Endometrial microvascular endothelial cells (primary cell): ENCODE measurements around the gene UST. TPM values are rescaled to one million over a fixed set of nuclear protein-coding genes. Genes with fewer than 3 reads are reported as not detected.

ENCODE experiments used
- in situ Hi-C: cut with HindIII; loops from 2 replicates; pipeline ENCODE4 v1.10.0; 2017; ENCODE audit warnings: low sequenced_read_pairs, low pct_unique_long_range_greater_than_20kb; ENCODE audit errors: inconsistent ontology term
- total RNA-seq: library from RNA; depleted of rRNA; stranded (reverse); fragments of >200 nt; gene quantifications from one replicate; pipeline ENCODE4 v1.2.3, GENCODE V29; 2015; ENCODE audit errors: inconsistent ontology term

Gene UST
- total RNA-seq, 1 donor from 2014 or later, result 0.09 TPM

GRCh38 chr6:148790817-148791216 lies 44.0 kb downstream of the UST start:
- in situ Hi-C loops, result no loop called here

- in situ Hi-C loops, result no loop called here
These were observed 44.5 kb downstream of the UST start for GRCh38 chr6:148791372-148791771.

GRCh38 chr6:148793721-148794120 lies 46.9 kb downstream of the UST start:
- in situ Hi-C loops, result no loop called here

DNA sequence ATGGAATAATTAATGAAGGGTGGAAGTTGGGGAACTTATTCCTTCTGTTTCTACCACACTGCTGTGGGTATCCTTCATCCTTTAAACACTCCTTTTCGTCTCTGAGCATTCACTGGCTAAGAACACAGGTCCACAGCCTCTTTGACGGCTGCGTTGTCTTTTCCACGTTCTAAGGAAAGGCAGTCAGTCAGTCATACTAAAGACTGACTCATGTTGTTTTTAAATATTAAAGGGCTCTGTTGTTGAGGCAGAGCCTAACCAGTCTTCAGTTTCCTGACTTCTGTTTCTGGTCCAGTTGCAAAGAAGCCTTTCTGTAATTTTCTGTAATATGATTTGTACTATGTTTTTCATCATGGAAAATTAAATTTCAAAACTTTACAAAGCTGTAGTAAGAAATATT lies 48.0 kb downstream of the UST start:
- in situ Hi-C loops, result no loop called here

DNA sequence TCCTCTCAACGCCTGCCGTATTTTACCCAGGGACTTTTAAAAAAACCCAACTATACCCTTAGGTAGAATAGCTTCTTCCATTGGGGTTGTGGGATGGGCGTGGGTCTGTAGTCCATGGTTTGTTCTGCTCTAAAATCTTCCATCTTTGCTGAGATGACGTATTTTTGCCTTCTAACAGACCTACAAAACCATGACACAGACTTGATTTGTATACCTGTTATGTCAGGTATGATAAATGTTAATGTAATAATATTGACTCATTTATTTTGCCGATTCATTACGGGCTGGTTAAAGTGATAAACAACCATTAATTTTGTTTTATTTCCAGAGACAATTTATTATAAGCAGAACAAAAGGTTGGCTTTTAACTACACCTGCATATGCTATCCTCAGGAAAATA lies 48.7 kb downstream of the UST start:
- in situ Hi-C loops, result no loop called here

DNA sequence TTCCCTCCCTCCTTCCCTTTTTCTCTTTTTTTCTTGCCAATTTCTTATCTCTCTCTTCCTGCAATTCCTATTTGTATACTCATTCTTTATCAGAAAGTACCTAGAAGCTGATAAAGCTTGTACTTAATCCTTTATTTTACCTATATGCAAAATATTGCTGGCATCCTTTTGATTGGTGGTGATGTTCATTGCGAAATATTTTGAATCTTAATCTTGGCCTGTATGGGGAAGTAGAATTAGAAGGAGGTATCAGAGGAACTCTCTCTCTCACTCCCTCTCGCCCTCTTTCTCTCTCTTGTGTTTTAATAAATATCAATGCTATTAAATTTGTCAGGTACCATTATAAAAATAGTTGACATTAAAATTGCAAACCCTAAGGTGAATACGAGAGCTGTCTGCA lies 52.8 kb downstream of the UST start:
- in situ Hi-C loops, result no loop called here

- in situ Hi-C loops, result no loop called here
These were observed 53.7 kb downstream of the UST start for GRCh38 chr6:148800536-148800935.

DNA sequence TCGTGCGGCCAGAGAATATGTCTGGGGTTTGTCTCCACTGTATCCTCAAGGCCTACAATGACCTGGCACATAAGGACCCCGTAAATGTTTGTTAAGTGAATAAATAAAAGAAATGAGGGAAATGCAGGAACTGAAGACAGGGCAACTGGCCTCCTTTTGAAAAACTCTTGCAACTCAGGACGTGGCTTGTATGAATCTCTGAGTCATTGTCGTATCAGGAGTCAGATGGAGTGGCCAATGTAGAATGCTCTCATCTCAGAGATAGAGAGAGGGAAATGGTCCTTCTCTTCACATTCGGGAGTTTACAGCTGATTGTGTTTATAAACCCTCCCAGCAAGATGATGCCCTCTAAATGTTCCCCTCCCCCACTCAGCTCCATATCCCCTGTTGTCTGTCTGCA lies 57.1 kb downstream of the UST start:
- in situ Hi-C loops, result no loop called here

- in situ Hi-C loops, result no loop called here
These were observed 58.9 kb downstream of the UST start for GRCh38 chr6:148805777-148806176.

GRCh38 chr6:148807784-148808183 lies 61.0 kb downstream of the UST start:
- in situ Hi-C loops, result no loop called here

GRCh38 chr6:148808786-148809304 lies 62.0 kb downstream of the UST start:
- in situ Hi-C loops, result no loop called here

DNA sequence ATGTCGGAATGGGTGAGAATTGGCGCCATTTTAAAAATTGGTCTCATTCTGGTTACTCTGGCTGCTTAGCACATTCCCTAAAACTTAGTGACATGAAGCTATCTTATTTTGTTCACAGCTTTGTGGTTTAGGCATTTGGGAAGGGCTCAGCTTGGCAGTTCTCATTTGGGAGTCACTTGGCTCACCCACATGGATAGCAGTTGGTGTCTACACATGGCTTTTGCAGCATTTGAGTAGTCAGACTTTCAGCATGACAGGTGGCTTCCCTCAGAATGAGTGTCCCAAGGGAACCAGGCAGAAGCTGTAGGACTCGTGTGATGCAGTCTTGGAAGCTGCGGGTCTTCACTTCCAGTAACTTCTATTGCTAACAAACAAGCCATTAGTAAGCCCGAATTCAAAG lies 64.6 kb downstream of the UST start:
- in situ Hi-C loops, result no loop called here

DNA sequence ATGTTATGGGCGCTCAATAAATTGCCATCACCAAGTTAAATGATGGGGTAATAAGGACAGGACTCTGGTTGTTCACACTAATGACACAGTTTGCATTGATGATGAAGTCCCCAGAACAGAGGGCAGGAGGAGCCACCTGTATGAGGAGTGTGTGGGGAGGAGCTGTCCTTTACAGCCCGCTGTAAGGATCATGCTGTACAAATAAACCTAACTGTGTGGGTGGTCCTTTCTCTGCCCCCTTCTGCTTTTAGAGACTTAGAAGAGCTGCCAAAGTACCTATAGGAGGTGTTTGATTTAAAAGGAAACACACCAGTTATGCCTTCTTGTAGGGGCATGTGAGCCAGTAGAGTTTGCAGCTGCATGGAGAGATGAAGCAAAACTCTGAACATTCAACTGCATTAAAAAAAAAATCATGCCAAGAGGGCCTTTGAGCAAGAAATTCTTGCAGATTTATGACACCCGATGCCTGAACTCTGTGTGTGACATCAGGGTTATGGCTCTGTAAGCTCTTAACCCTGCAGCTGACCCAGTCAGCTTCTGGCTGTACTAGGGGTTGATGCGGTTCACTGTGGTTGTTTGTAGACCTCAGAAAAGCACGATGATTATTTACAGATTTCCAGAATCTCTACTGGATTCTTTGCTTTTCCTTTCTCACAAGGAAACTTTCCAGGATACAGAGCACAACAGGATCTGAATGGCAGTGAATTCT lies 67.4 kb downstream of the UST start:
- in situ Hi-C loops, result no loop called here

DNA sequence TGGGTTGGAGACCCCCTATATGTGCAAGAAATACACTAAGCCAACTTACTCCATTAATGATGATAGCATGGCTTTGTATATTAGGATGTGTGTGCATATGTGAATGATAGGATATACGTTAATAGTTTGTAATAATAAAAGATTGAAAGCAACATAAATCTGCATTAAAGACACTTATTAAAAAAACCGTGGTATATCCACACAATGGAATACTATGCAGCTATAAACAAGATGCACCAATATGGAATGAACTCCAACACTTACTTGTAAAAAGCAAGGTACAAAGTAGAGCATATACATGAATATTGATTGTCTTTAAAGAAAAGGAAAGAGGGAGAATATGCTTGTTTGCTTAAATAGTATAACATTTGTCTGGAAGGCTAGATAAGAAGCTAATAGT lies 68.0 kb downstream of the UST start:
- in situ Hi-C loops, result no loop called here

DNA sequence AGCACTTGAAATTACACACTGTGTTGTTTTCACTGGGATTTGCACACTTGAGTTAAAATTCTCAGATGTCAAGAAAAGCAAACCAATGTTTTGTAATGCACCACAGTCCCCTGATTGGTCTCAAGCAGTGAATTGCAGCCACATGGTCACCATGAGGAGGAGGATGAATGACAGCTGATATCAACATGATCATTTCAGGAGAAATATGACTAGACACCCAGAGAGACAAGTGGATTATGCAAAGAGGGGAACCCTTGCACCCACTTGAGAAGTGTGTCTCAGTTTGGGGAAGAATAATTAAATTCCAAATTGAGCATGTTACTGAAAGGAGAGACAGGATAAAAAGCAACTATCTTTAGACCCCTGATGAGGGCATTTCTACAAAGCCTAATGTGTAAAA lies 69.3 kb downstream of the UST start:
- in situ Hi-C loops, result no loop called here

GRCh38 chr6:148817689-148818088 lies 70.9 kb downstream of the UST start:
- in situ Hi-C loops, result no loop called here

DNA sequence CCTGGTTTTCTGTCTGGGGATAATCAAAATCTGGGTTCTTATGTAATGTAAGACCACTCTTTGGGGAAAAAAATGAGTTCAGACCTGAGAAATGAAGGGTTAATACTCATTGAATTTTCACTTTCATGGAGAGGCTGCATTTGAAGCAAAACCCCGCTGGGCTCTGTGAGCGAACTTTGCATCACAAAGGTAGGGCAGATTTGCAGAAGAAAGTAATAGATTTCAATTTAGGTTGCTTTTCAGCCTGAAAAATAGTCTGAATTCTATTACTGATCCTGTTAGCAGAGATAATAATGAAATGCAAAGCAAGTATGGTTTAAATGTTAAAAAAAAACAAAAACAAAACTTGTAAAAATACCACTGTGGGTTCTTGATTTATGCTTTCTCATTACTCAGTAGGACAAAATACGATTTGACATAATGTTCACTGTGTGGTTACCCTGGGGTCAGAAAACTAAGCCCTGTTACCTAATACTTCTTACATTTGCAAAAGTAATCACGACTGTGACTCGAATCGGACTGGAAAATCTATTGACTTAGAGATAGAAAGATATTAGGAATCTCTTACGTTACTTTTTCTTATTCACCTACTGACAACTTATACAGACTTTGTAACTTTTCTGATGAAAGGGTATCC lies 72.2 kb downstream of the UST start:
- in situ Hi-C loops, result no loop called here

DNA sequence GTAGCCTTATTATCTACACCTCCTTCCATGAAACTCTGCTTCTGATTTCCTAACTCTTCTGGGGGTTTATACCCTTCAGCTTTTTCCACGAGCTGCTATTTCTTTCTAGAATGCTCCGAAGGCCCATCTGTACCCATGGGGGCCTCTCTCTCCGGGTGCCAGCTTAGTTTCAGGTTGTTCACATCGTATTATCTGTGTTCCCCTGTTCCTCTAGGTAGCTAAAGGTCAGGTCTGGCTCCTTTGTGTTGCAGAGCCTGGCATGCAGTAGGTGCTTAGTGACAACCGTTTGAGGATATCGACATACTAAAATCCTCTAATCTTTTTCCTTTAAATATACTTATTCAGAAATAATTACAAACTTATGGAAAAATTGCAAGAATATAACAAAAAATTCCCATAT lies 73.0 kb downstream of the UST start:
- in situ Hi-C loops, result no loop called here

DNA sequence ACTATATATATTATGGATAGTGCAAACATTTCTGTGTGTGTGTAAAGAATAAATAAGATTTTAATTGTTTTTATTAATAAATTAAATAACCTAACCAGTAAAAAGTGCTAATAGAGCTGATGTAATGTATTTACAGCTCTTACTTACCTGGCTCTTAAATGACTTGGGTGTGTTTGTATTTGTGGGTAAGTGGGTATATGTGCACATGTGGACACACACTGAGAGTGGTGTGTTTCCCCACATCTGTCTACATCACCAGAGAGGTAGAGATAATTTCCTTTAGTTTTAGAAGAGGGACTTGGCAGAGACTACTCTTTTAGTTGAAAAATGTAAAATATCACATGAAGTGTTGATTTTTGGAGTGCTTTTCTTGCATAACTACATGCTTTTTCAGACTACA lies 76.0 kb downstream of the UST start:
- in situ Hi-C loops, result no loop called here

- in situ Hi-C loops, result no loop called here
These were observed 77.5 kb downstream of the UST start for GRCh38 chr6:148824291-148824690.

DNA sequence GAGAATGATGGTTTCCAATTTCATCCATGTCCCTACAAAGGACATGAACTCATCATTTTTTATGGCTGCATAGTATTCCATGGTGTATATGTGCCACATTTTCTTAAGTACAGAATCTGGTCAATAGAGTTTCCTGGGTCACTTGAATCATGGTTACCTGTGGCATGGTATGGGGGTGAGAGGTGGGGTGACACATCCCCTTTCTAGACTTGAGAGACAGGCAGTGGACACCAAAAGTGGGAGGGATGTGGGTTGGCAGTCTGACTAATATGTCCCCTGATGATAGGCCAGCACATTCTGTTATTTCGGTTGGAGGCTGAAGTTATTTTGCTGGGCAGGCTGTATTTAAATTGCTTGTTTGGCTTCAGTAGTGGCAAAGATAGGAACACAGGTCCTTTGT lies 78.1 kb downstream of the UST start:
- in situ Hi-C loops, result no loop called here
